GOT3 (cell line): ENCODE measurements around the gene LRRC71.

Source experiments
- DNase-seq: peaks from one replicate; lab custom pipeline; 2025; ENCODE audit warnings: mixed read lengths; lab: John Stamatoyannopoulos, UW

Gene LRRC71

DNA sequence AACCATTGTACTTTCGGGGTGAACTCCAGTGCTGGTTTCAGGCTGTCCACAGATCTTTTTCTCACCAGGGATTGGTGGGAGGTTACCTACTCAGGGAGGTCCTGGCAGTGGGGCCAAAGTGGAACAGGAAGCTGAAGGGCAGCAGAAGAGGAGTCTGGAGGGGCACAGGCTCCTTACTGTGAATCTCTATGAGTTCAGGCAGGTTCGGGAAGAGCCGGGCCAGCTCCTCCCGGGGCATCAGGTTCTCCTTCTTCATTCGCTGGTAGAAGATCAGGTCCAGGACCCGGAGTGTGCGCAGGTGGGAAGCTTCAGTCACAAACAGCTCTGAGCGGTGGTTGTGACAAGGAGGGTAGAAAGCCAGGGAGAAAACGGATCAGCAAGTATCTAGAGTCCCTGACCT, 26.7 kb downstream of the LRRC71 start:
- no peak for DNase-seq

GRCh38 chr1:156947818-156948525, 27.5 kb downstream of the LRRC71 start:
- DNase-seq = no peak

GRCh38 chr1:156948708-156949107, 28.3 kb downstream of the LRRC71 start:
- DNase-seq = no peak

DNA sequence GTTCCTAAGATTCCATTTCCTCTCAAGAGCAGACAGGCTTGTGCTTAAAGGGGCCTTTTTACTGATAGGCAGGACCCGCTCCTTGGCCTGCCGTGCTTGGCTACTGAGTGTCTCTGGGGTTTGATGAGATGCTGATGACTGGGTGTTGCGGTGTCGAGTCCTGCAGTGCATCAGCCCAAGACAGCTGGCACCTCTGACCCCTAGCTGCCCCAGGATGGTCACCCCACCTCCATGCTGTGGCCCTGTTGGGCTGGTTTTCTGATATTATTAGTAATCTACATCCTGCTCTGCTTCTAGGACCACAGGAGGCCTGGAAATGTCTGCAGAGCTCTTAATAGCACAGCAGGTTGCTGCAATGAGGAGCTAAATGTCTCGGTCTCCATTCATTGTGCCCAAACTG, 28.7 kb downstream of the LRRC71 start:
- DNase-seq = no peak

GRCh38 chr1:156951371-156951770, 30.9 kb downstream of the LRRC71 start:
- DNase-seq = no peak

GRCh38 chr1:156953571-156953970, 33.1 kb downstream of the LRRC71 start:
- no peak for DNase-seq

DNA sequence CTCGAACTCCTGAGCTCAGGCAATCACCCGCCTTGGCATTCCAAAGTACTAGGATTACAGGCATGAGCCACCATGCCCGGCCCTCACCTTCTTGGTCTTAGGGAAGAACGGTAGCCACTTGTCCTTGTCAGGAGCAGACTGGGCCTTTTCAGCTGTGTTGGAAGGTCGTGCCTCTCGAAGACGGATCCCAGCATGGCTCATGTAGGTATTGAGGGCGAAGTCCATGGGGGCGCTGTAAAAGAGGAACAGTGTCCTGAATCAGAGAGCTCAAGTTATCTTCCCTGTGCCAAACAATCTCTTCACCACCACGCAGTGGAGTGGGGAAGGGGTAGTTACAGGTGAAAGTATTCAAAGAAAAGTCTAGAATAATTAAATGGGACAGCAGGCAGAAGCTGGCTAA, 35.9 kb downstream of the LRRC71 start:
- DNase-seq = no peak

GRCh38 chr1:156957634-156958033, 37.2 kb downstream of the LRRC71 start:
- no peak for DNase-seq

- no peak for DNase-seq
These were observed 37.8 kb downstream of the LRRC71 start for GRCh38 chr1:156958247-156958714.

DNA sequence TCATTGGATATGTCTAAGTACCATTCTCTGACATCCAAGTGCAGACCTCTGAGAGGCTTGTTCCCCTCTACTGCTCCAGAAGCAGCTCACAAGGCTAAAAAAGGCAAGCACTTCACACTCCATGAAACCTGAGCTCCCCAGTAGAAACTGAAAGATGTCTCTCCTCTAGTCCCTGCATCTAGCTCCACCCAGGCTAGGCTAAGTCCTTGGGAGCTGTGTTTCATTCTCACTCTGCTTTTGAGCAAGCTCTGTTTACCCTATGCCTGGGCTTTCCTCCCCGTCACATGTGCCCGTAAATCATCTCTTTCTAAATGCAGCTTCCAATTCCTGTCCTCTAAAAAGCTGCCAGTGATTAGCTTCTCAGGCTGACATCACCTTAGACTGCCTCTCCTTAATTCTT, 39.0 kb downstream of the LRRC71 start:
- no peak for DNase-seq

DNA sequence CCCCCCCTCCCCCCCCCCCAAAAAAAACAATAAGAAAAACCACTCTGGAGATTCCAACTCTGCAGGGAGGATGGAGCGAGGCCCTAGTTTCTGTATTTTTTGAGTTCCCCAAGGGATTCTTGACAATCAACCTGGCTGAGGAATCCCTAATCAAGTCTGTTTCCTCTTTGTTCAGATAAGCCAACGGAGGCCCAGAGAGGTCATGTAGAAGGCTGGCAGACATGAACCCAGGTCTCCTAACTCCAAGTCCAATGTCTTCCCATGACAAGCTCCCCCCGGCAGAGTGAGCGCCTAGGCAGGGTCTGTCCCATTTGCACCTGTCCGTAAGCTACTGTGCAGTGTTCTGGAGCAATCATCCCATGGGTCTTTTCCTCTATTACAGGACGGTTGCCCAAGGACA, 39.5 kb downstream of the LRRC71 start:
- no peak for DNase-seq

- DNase-seq = no peak
These were observed 41.3 kb downstream of the LRRC71 start for GRCh38 chr1:156961709-156962108.

- no peak for DNase-seq
These were observed 43.2 kb downstream of the LRRC71 start for GRCh38 chr1:156963621-156964020.

- DNase-seq = no peak
These were observed 44.0 kb downstream of the LRRC71 start for GRCh38 chr1:156964441-156964840.

- DNase-seq = no peak
These were observed 49.1 kb downstream of the LRRC71 start for GRCh38 chr1:156969496-156969895.

DNA sequence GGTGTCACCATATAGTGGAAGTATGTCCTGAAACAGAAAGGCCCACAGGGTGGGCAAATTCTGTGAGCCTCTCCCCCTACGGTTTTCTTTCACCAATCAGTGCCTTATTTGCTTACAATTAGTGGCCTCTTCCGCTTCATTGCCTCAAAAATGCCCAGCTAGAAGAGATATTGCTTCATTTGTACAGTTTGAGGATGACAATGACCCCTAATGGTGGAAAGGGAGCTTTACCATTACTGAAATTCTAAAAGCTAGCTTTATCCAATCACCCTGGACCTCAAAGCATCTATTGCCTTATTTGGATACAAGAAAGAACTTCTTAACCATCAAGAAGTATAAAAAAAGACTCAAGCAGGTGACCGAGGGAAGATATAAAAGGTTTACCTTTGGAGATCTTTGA, 49.6 kb downstream of the LRRC71 start:
- no peak for DNase-seq

- DNase-seq = no peak
These were observed 53.0 kb downstream of the LRRC71 start for GRCh38 chr1:156973417-156973816.

- no peak for DNase-seq
These were observed 54.7 kb downstream of the LRRC71 start for GRCh38 chr1:156975084-156975483.

DNA sequence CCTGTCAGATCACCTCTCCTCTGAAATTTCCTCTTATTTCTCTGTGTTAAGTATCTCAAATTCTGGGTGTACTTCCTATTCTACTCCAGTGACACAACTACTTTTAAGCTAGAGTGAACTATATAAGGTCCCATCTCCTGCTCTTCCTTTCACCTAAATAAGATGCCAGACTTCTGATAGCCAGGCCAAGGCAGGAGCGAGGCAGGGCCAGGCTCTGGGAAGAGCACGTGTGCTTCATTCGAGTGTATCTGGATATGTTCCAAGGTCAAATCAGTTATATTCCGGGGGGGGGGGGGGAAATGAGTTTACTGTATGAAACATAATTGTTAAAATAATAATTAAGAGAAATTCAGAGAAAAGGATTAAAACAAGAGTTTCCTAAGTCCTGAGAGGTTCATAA, 60.1 kb downstream of the LRRC71 start:
- no peak for DNase-seq
